ENCODE data around the gene OR52E2.
"Not testable (repeated sequence)": the region's sequence is repeated elsewhere in the genome, so short reads cannot be mapped to it uniquely, and the experiment has no call there.

OR52E2 gene

GRCh38 chr11:5059391-5059790, at the start of gene OR52E2:
OR52E2 (minus strand) TSS chr11:5059627; CDS start chr11:5059627, 0 bp downstream.
- no peak for DNase-seq (ENCODE audit: low read depth)

GRCh38 chr11:5107285-5107684, 47.9 kb upstream of the OR52E2 start:
- no peak for DNase-seq (ENCODE audit: low read depth)

GRCh38 chr11:5103066-5103465, 43.6 kb upstream of the OR52E2 start:
- no peak for DNase-seq (ENCODE audit: low read depth)

- DNase-seq (ENCODE audit: low read depth) = no peak
Measured at GRCh38 chr11:5102246-5102645, 42.8 kb upstream of the OR52E2 start.

- no peak for DNase-seq (ENCODE audit: low read depth)
Measured at GRCh38 chr11:5096011-5096410, 36.6 kb upstream of the OR52E2 start.

- no peak for DNase-seq (ENCODE audit: low read depth)
Measured at GRCh38 chr11:5092821-5093585, 33.6 kb upstream of the OR52E2 start.

GRCh38 chr11:5090668-5091067, 31.2 kb upstream of the OR52E2 start:
- DNase-seq (ENCODE audit: low read depth) = no peak

- peak; percentile 1 for DNase-seq (ENCODE audit: low read depth)
Measured at GRCh38 chr11:5088556-5088955, 29.1 kb upstream of the OR52E2 start.

GRCh38 chr11:5083602-5084001, 24.2 kb upstream of the OR52E2 start:
- DNase-seq (ENCODE audit: low read depth) = no peak

GRCh38 chr11:5081405-5081804, 22.0 kb upstream of the OR52E2 start:
- DNase-seq (ENCODE audit: low read depth) = no peak

GRCh38 chr11:5071799-5072198, 12.4 kb upstream of the OR52E2 start:
- no peak for DNase-seq (ENCODE audit: low read depth)

- DNase-seq (ENCODE audit: low read depth) = no peak
Measured at GRCh38 chr11:5069272-5069671, 9.8 kb upstream of the OR52E2 start, which contains the start of gene OR52E1. OR52E1 (plus strand) TSS chr11:5069572.

- no peak for DNase-seq (ENCODE audit: low read depth)
Measured at GRCh38 chr11:5065027-5065426, 5.6 kb upstream of the OR52E2 start.

- DNase-seq (ENCODE audit: low read depth) = not testable (repeated sequence)
Measured at GRCh38 chr11:5058679-5059078, 748 bp downstream of the OR52E2 start.

- DNase-seq (ENCODE audit: low read depth) = no peak
Measured at GRCh38 chr11:5046754-5047330, 12.6 kb downstream of the OR52E2 start.

GRCh38 chr11:5046226-5046625, 13.2 kb downstream of the OR52E2 start, which contains the start of gene OR52J3:
OR52J3 (plus strand) TSS chr11:5046526; CDS start chr11:5046526, 0 bp downstream.
- no peak for DNase-seq (ENCODE audit: low read depth)

GRCh38 chr11:5043380-5043779, 16.0 kb downstream of the OR52E2 start:
- DNase-seq (ENCODE audit: low read depth) = peak; percentile 80

GRCh38 chr11:5042091-5042490, 17.3 kb downstream of the OR52E2 start:
- DNase-seq (ENCODE audit: low read depth) = peak; percentile 28

- DNase-seq (ENCODE audit: low read depth) = no peak
Measured at GRCh38 chr11:5040876-5041275, 18.6 kb downstream of the OR52E2 start.

GRCh38 chr11:5038341-5038740, 21.1 kb downstream of the OR52E2 start:
- no peak for DNase-seq (ENCODE audit: low read depth)

GRCh38 chr11:5037926-5038325, 21.5 kb downstream of the OR52E2 start:
- DNase-seq (ENCODE audit: low read depth) = no peak

GRCh38 chr11:5036669-5037068, 22.8 kb downstream of the OR52E2 start:
- no peak for DNase-seq (ENCODE audit: low read depth)

- no peak for DNase-seq (ENCODE audit: low read depth)
Measured at GRCh38 chr11:5021996-5022395, 37.4 kb downstream of the OR52E2 start.

GRCh38 chr11:5013012-5013411, 46.4 kb downstream of the OR52E2 start:
- no peak for DNase-seq (ENCODE audit: low read depth)

All from iris pigment epithelial cell (primary cell).